Measurements from ENCODE around the gene CD164L2.

CD164L2 gene

DNA sequence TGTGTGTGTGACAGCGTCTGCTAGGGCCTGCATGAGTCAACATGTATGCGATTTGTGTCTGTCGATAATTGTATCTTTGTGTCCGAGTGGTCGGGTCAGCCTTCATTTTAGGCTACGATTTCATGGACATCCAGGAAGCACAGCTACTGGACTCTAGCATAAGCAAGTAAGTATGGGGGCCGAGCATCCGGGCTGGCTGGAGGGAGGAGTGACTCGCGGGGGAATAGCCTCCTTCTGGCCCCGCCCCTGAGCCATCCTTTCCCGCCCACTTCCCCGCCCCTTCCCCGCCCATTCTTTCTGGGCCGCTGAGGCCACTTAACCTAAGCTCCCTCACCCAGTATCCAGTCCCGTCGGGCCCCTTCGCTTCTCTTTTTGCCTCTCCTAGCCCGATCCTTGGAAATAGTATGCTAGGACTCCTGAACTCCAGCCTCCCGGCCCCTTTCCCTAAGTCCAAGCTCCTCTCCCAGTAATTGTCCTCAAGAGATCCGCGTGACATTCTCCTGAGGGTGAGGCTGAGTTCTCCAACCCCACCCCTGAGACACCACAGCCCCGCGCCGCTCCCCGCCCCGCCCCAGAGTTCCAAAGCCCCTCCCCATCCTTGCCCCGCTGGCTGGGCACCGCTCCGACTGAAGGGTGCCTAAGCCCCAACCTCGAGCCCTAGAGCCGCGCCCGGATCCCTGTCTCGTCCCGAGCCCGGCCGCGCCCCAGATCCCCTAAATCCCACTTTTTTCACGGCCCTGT lies 17.6 kb downstream of the CD164L2 start:
- DNase-seq (ENCODE audit: low read depth in 3 of 3, low spot score in 1 of 3): peak; percentile 51 to 71 (median 52)

- no peak for DNase-seq (ENCODE audit: low read depth in 3 of 3, low spot score in 1 of 3)
Observed at GRCh38 chr1:27364696-27365371, 18.3 kb downstream of the CD164L2 start.

DNA sequence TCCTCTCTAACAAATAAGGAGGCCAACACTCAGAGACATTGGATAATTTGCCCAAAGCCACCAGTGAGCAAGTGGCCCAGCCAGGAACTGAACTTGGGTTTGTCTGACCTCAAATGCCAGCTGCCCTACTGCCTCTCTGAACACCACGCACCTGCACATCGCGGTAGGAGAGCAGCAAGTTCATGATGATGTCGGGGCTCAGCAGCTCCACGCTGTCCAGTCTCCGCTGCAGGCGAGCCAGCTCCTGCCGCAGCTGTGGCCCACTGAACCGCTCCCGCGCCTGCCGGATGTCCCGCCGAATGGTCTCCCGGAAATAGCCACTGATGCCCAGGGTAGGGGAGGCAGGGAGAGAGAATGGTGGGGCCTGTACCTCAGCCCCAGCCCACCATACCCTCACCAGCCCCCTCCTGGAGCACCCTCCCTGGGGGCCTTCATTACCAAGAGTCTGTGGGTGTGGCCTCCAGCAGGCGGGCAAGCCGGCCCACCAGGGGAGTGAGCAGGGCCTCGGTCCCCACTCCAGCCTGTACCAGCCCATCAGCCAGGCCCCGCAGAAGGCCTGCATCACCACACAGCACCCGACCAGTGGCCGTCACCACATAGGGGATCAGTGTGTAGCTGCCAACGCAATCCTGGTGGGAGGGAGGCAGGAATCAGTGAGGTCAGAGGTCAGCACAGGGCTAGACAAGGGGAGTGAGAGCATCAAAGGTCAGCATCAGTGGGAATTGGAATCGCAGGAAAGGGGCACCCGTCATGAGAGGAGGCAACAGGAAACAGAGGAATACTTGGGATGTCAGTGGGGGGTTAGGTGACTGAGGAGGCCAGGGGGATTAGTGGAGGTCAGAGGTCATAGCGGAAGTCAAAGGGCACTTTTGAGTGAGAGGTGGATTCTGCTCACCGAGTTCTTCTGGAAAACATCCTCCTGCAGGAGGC lies 19.1 kb downstream of the CD164L2 start:
- DNase-seq (ENCODE audit: low read depth in 3 of 3, low spot score in 1 of 3): no peak

DNA sequence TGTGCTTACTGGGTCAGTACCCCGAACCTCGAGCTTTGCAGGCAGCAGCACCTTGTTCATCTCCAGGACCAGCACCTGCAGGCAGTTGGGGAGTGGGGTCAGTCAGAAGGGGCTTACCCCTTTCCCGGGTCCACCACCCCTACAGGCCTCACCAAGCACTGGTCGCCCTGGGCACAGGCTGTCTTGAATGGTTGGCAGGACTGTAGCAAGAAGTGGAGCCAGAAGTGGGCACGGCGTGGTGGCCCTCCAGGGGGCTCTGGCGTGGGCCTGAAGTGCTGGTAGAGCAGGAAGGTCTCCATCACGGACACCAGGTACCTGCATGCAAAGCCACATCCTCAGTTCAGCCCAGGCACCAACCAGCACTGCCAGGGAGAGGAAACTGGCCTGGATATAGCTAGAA lies 21.6 kb downstream of the CD164L2 start:
- no peak for DNase-seq (ENCODE audit: low read depth in 3 of 3, low spot score in 1 of 3)

- DNase-seq (ENCODE audit: low read depth in 3 of 3, low spot score in 1 of 3): no peak
Observed at GRCh38 chr1:27361044-27361402, 22.1 kb downstream of the CD164L2 start.

DNA sequence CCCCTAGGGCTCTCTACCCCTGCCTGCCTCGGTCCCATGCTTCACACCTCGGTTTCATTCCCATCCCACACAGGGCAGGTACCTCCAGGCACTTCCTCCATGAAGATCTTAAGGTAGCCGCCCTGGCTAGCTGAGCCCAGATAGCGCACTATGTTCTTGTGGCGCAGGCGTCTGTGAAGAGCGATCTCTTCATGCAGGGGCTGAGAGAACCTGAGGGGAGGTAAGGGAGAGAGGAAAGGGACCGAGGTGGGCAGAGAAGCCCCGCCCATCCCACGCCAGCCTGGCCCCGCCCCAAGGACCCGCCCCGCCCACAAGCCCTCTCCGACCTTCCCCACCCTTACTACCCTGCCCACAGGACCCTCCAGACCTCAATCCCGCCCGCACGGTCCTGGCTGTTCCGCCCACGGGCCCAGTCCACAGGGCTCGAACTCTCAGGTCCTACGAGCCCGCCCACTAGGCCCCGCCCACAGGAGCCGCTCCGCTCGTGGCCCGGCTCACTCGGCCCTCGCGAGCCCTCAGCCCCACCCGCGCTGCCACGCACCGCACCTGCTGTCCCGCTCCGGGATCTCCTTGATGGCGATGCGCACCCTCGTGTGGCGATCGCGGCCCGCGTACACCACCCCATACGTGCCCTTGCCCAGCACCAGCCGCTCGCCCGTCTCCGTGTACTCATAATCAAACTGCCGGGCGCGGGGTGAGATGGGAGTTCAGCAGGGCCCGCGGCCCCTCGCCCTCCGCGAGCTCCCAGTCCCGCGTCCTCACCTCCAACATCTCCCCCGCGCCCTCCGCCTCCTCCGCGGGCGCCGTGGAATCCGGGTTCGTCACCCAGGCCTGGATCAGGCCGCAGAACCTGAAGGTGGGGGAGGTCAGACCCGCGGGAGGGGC lies 22.7 kb downstream of the CD164L2 start:
- DNase-seq (ENCODE audit: low read depth in 3 of 3, low spot score in 1 of 3): peak in 1 of 3 donors; percentile 29

GRCh38 chr1:27359822-27360158 lies 23.3 kb downstream of the CD164L2 start:
- no peak for DNase-seq (ENCODE audit: low read depth in 3 of 3, low spot score in 1 of 3)

DNA sequence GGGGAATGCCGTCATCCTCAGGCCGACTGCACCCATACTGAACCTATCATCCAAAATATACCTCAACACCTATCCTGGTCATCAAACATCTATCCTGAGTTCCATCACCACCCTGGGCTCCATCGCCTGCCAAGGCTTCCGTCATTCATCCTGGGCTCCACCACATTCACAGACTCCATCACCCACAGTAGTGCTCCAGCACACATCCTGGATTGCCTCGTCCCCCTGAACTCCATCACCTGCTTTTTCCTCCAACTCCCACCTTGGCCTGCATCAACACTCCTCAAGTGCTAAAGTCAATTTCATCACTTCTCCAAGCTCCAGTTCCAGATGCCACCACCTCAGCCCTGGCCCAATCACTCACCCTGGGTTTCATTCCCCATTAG lies 24.2 kb downstream of the CD164L2 start:
- DNase-seq (ENCODE audit: low read depth in 3 of 3, low spot score in 1 of 3): no peak

GRCh38 chr1:27358038-27358927 lies 24.9 kb downstream of the CD164L2 start:
- no peak for DNase-seq (ENCODE audit: low read depth in 3 of 3, low spot score in 1 of 3)

GRCh38 chr1:27357281-27358037 lies 25.7 kb downstream of the CD164L2 start:
- peak; percentile 56 to 80 (median 69) for DNase-seq (ENCODE audit: low read depth in 3 of 3, low spot score in 1 of 3)

- DNase-seq (ENCODE audit: low read depth in 3 of 3, low spot score in 1 of 3): peak in 1 of 3 donors; percentile 27
Observed at GRCh38 chr1:27356619-27357280, 26.4 kb downstream of the CD164L2 start.

- DNase-seq (ENCODE audit: low read depth in 3 of 3, low spot score in 1 of 3): no peak
Observed at GRCh38 chr1:27356277-27356618, 26.9 kb downstream of the CD164L2 start.

- no peak for DNase-seq (ENCODE audit: low read depth in 3 of 3, low spot score in 1 of 3)
Observed at GRCh38 chr1:27355683-27356082, 27.4 kb downstream of the CD164L2 start.

- DNase-seq (ENCODE audit: low read depth in 3 of 3, low spot score in 1 of 3): no peak
Observed at GRCh38 chr1:27353629-27354028, 29.5 kb downstream of the CD164L2 start.

DNA sequence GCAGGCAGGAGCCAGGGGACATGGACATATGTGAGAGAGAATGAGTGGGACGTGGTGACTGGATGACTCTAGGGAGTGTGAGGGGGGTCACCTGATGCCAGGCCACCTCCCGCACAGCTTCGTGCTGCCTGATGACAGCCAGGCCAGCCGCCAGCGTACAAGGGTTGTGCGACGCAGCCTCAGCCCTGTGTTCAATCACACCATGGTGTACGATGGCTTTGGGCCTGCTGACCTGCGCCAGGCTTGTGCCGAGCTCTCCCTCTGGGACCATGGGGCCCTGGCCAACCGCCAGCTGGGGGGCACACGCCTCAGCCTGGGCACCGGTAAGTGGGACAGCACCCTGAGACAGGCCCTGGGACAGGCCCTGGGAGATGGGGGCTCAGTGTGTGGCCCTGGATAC lies 30.0 kb downstream of the CD164L2 start:
- DNase-seq (ENCODE audit: low read depth in 3 of 3, low spot score in 1 of 3): no peak

GRCh38 chr1:27351541-27352107 lies 31.5 kb downstream of the CD164L2 start:
- DNase-seq (ENCODE audit: low read depth in 3 of 3, low spot score in 1 of 3): no peak

DNA sequence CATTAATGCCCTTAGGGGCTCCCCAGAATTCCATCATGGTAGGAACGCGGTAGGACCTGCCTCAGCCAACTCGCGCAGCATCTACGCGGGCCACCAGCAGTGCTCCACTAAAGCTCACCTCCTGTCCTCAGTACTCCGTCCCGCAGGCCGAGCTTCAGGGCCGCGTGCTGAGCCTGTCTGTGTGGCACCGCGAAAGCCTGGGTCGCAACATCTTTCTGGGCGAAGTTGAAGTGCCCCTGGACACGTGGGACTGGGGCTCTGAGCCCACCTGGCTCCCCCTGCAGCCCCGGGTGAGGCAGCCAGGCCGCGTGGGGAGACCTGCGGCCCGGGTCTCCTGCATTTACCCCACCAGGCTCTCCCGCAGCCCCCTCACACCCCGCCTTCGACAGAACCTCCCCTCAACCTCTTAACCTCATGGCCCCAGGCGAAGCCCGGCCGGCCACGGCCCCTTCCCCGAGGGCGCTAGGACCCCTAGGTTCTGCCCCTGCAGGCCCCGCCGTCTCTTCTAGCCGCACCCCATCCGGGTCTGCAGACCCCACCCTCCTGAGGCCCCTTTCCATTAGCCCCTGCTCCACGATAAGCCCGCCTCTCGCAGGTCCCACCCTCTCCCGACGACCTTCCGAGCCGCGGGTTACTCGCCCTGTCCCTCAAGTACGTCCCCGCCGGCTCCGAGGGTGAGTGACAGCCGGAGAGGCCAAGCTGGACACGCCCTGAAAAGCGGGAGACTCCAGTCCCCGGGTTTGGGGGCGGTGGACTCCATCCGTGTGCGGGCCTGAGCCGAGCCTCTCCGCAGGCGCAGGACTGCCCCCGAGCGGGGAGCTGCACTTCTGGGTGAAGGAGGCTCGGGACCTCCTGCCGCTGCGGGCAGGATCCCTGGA lies 32.2 kb downstream of the CD164L2 start:
- DNase-seq (ENCODE audit: low read depth in 3 of 3, low spot score in 1 of 3): no peak

Measured in stimulated activated CD4-positive, alpha-beta T cell treated with anti-CD3 and anti-CD28 coated beads, TNF-alpha, amount 100 ng/mL, for 1 hour (primary cell).